Measurements from ENCODE around the gene MRPL10.

Gene MRPL10

DNA sequence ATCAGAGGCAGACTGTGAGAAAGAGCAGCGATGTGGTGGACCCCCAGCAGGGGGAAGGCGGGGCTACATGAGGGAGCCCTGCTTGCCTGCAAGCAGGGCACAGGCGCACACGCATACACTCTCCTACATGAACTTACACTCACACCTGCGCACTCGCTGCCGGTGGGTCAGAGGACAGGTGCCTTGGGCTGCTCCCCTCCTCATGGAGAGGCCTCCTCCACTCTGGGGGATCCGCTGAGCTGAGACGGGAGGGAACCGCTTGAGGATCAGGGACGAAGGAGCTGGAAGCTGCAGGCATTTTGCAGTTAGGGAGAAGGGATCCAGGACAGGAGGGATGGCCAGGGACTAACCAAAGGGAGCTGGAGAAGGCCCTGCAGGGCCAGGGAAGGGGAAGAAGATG lies 23.9 kb downstream of the MRPL10 start:
- Histone ChIP-seq H3K9me3 (ENCODE audit: control insufficient read depth, low read depth, low read length) (no peaks in the 10 kb centered on the region), H3K4me3 (ENCODE audit: low read length) (no peak overlapping the region), H3K4me1 (ENCODE audit: control insufficient read depth, low read depth, low read length) (no peaks in the 10 kb centered on the region), H3K36me3 (ENCODE audit: control insufficient read depth, low read depth, low read length) (peaks cover 4% of the 10 kb centered on the region), H3K27ac (ENCODE audit: low read length) (no peak overlapping the region), H3K9ac (ENCODE audit: low read length) (no peak overlapping the region), H3K27me3 (ENCODE audit: control insufficient read depth, insufficient read depth, low read length) (no peaks in the 10 kb centered on the region)

- Histone ChIP-seq H3K27ac (ENCODE audit: low read length) (no peak overlapping the region), H3K9ac (ENCODE audit: low read length) (no peak overlapping the region), H3K4me1 (ENCODE audit: control insufficient read depth, low read depth, low read length) (no peaks in the 10 kb centered on the region), H3K9me3 (ENCODE audit: control insufficient read depth, low read depth, low read length) (no peaks in the 10 kb centered on the region), H3K27me3 (ENCODE audit: control insufficient read depth, insufficient read depth, low read length) (no peaks in the 10 kb centered on the region), H3K4me3 (ENCODE audit: low read length) (no peak overlapping the region), H3K36me3 (ENCODE audit: control insufficient read depth, low read depth, low read length) (peaks cover 4% of the 10 kb centered on the region)
Measured at GRCh38 chr17:47806913-47807255, 24.5 kb downstream of the MRPL10 start.

- Histone ChIP-seq H3K36me3 (ENCODE audit: control insufficient read depth, low read depth, low read length) (peaks cover 4% of the 10 kb centered on the region), H3K9me3 (ENCODE audit: control insufficient read depth, low read depth, low read length) (no peaks in the 10 kb centered on the region), H3K27ac (ENCODE audit: low read length) (no peak overlapping the region), H3K9ac (ENCODE audit: low read length) (no peak overlapping the region), H3K4me1 (ENCODE audit: control insufficient read depth, low read depth, low read length) (no peaks in the 10 kb centered on the region), H3K4me3 (ENCODE audit: low read length) (no peak overlapping the region), H3K27me3 (ENCODE audit: control insufficient read depth, insufficient read depth, low read length) (no peaks in the 10 kb centered on the region)
Measured at GRCh38 chr17:47806026-47806912, 25.1 kb downstream of the MRPL10 start.

GRCh38 chr17:47804461-47804860 lies 26.9 kb downstream of the MRPL10 start:
- H3K4me1 ChIP-seq (ENCODE audit: control insufficient read depth, low read depth, low read length): no peaks in the 10 kb centered on the region
- H3K36me3 ChIP-seq (ENCODE audit: control insufficient read depth, low read depth, low read length): peaks cover 4% of the 10 kb centered on the region
- H3K27me3 ChIP-seq (ENCODE audit: control insufficient read depth, insufficient read depth, low read length): no peaks in the 10 kb centered on the region
- H3K27ac ChIP-seq (ENCODE audit: low read length): no peak overlapping the region
- no peak overlapping the region for H3K4me3 ChIP-seq (ENCODE audit: low read length)
- no peak overlapping the region for H3K9ac ChIP-seq (ENCODE audit: low read length)
- no peaks in the 10 kb centered on the region for H3K9me3 ChIP-seq (ENCODE audit: control insufficient read depth, low read depth, low read length)

DNA sequence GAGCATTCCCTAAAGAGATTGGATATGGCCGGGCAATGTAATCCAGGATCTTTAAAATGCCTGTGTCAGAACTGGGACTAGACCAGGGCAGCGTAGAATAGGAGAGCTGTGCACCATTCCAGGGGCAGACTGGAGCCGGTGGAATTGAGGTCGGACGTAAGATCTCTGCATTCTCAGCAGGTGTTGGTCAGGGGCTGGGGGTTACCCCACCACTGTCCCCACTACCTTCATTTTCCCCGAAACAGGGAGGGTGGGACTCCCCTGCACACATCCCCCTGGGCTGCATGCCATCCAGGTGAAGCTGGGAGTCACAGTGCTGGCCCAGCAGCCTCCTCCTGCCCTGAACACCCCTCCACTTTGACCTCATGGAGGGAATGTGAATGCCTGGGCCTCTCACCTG lies 27.6 kb downstream of the MRPL10 start:
- Histone ChIP-seq H3K27me3 (ENCODE audit: control insufficient read depth, insufficient read depth, low read length) (no peaks in the 10 kb centered on the region), H3K4me1 (ENCODE audit: control insufficient read depth, low read depth, low read length) (no peaks in the 10 kb centered on the region), H3K27ac (ENCODE audit: low read length) (no peak overlapping the region), H3K36me3 (ENCODE audit: control insufficient read depth, low read depth, low read length) (no peaks in the 10 kb centered on the region), H3K4me3 (ENCODE audit: low read length) (no peak overlapping the region), H3K9me3 (ENCODE audit: control insufficient read depth, low read depth, low read length) (no peaks in the 10 kb centered on the region), H3K9ac (ENCODE audit: low read length) (no peak overlapping the region)

DNA sequence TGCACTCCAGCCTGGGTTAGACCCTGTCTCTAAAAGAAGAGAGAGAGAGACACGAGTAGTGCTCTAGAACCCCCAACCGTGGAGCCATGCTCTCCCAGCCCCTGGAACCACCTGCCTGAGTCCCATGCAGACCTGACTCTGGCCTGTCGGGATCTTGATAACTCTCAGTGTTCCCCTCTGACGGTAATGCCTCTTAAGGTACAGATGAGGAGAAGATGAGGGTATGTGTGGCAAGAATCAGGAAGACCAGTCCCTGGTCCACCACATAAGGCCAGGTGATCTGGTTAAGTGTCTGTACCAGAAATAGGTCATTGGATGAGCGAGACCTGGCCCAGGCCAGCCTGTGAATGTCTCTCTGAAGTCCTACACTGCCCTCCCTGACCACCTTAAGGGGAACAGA lies 28.1 kb downstream of the MRPL10 start:
- Histone ChIP-seq H3K4me1 (ENCODE audit: control insufficient read depth, low read depth, low read length) (no peaks in the 10 kb centered on the region), H3K27ac (ENCODE audit: low read length) (no peak overlapping the region), H3K36me3 (ENCODE audit: control insufficient read depth, low read depth, low read length) (no peaks in the 10 kb centered on the region), H3K4me3 (ENCODE audit: low read length) (no peak overlapping the region), H3K9ac (ENCODE audit: low read length) (no peak overlapping the region), H3K9me3 (ENCODE audit: control insufficient read depth, low read depth, low read length) (no peaks in the 10 kb centered on the region), H3K27me3 (ENCODE audit: control insufficient read depth, insufficient read depth, low read length) (no peaks in the 10 kb centered on the region)

DNA sequence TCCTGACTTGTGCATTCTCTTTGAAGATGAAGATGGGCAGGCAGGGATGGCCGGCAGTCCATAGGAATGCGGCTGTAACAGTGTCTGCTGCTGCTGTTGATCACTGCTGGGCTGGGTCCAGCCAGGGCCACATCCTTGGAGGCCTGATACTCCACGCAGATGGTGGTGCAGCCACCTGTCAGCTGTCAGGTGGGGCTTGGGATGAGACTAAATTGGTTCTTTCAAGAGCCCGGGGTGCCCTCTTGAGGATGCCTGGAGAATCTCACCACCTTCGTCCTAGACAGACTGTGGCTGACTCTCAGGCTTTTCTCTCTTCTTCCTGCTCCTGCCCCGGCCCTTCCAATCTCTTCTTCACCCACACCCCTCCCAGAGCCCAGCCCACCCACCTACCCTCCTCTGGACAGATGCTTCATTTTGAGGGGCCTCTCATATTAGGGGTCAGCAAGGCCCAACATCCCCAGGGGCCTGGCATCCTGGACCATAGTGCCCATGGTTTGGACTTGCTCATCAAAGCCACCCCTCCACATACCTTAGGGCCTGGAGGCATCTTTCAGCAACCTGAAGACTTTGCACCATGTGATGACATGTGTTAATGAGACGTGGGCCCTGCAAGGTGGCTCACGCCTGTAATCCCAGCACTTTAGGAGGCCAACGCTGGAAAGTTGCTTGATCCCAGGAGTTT lies 28.9 kb downstream of the MRPL10 start:
- no peaks in the 10 kb centered on the region for H3K9me3 ChIP-seq (ENCODE audit: control insufficient read depth, low read depth, low read length)
- no peak overlapping the region for H3K9ac ChIP-seq (ENCODE audit: low read length)
- no peak overlapping the region for H3K4me3 ChIP-seq (ENCODE audit: low read length)
- no peaks in the 10 kb centered on the region for H3K36me3 ChIP-seq (ENCODE audit: control insufficient read depth, low read depth, low read length)
- no peaks in the 10 kb centered on the region for H3K4me1 ChIP-seq (ENCODE audit: control insufficient read depth, low read depth, low read length)
- no peak overlapping the region for H3K27ac ChIP-seq (ENCODE audit: low read length)
- no peaks in the 10 kb centered on the region for H3K27me3 ChIP-seq (ENCODE audit: control insufficient read depth, insufficient read depth, low read length)

DNA sequence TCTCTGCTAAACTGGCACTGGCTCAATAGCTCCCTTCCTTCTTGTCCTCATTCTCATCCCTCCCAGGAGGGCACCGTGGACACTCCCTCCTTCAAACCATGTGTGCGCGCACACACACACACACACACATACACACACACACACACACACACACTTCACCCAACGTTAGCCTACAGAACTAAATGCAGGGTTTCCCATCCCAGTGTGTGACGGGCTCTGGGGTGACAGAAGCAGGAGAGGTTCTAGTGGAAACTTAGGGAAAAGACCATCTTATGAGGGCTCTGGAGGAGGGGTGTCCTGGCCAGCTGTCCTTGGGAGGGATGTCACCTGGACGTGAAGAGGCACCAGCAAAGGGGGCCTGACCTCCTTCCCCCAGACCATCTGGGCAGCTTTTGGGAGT lies 29.4 kb downstream of the MRPL10 start:
- Histone ChIP-seq H3K9ac (ENCODE audit: low read length) (no peak overlapping the region), H3K4me3 (ENCODE audit: low read length) (no peak overlapping the region), H3K9me3 (ENCODE audit: control insufficient read depth, low read depth, low read length) (no peaks in the 10 kb centered on the region), H3K27ac (ENCODE audit: low read length) (no peak overlapping the region), H3K27me3 (ENCODE audit: control insufficient read depth, insufficient read depth, low read length) (no peaks in the 10 kb centered on the region), H3K4me1 (ENCODE audit: control insufficient read depth, low read depth, low read length) (no peaks in the 10 kb centered on the region), H3K36me3 (ENCODE audit: control insufficient read depth, low read depth, low read length) (no peaks in the 10 kb centered on the region)

DNA sequence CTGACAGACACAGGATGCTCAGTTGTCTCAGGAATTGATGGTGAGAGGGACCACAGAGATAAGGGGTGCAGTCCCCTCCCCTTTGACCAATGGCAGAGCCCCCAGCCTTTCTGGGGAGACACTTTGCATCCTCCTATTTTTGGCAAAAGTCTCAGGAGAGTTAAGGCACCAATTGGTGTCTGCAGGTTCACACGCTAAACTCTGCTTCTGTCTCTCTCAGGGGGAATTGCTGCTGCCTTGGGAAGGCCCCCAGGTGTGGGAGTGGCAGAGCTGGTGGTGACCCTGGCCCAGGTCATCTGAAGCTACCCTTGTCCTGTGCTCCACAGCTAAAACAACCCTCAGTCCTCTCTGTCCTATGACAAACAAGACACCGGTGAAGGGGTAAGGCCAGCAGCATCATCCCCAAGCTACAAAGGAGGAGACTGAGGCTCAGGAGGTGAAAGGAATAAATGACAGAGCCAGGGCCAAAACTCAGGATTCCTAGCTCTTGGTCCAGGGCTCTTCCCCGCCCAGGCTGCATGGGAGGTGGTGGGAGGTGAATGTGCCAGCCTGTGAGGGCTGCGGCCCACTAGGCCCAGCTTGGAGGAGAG lies 30.1 kb downstream of the MRPL10 start:
- Histone ChIP-seq H3K27ac (ENCODE audit: low read length) (no peak overlapping the region), H3K9ac (ENCODE audit: low read length) (no peak overlapping the region), H3K27me3 (ENCODE audit: control insufficient read depth, insufficient read depth, low read length) (no peaks in the 10 kb centered on the region), H3K36me3 (ENCODE audit: control insufficient read depth, low read depth, low read length) (no peaks in the 10 kb centered on the region), H3K4me3 (ENCODE audit: low read length) (no peak overlapping the region), H3K4me1 (ENCODE audit: control insufficient read depth, low read depth, low read length) (no peaks in the 10 kb centered on the region), H3K9me3 (ENCODE audit: control insufficient read depth, low read depth, low read length) (no peaks in the 10 kb centered on the region)

DNA sequence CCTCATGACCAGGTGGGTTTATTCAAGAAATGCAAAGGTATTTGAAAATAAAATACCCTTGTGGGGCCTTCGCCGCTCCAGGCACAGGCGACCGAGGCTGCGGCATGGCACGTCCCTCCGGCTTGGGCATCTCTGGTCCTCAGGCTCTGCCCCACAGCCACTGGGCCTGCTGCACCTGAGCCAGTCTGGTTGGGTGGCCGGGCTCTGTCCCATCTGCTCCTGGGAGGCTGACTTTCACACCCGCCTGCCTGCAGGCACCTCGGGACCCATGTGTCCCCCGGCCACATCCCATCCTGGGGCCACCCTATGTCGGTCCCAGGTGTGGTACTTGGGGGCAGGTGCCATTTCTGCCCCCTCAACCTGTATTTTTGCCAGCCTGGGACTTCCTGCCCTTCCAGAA lies 30.7 kb downstream of the MRPL10 start:
- no peaks in the 10 kb centered on the region for H3K9me3 ChIP-seq (ENCODE audit: control insufficient read depth, low read depth, low read length)
- no peaks in the 10 kb centered on the region for H3K36me3 ChIP-seq (ENCODE audit: control insufficient read depth, low read depth, low read length)
- no peaks in the 10 kb centered on the region for H3K27me3 ChIP-seq (ENCODE audit: control insufficient read depth, insufficient read depth, low read length)
- no peak overlapping the region for H3K27ac ChIP-seq (ENCODE audit: low read length)
- H3K4me1 ChIP-seq (ENCODE audit: control insufficient read depth, low read depth, low read length): no peaks in the 10 kb centered on the region
- H3K9ac ChIP-seq (ENCODE audit: low read length): no peak overlapping the region
- no peak overlapping the region for H3K4me3 ChIP-seq (ENCODE audit: low read length)

- no peak overlapping the region for H3K9ac ChIP-seq (ENCODE audit: low read length)
- H3K36me3 ChIP-seq (ENCODE audit: control insufficient read depth, low read depth, low read length): no peaks in the 10 kb centered on the region
- peaks cover 27% of the 10 kb centered on the region for H3K27me3 ChIP-seq (ENCODE audit: control insufficient read depth, insufficient read depth, low read length)
- H3K4me1 ChIP-seq (ENCODE audit: control insufficient read depth, low read depth, low read length): no peaks in the 10 kb centered on the region
- H3K9me3 ChIP-seq (ENCODE audit: control insufficient read depth, low read depth, low read length): no peaks in the 10 kb centered on the region
- no peak overlapping the region for H3K27ac ChIP-seq (ENCODE audit: low read length)
- no peak overlapping the region for H3K4me3 ChIP-seq (ENCODE audit: low read length)
Measured at GRCh38 chr17:47797797-47798196, 33.5 kb downstream of the MRPL10 start.

All from iPS-18a (cell line).